GM23338 (cell line): ENCODE measurements around the gene MEMO1. TPM values are rescaled to one million over a fixed set of nuclear protein-coding genes. Genes with fewer than 3 reads are reported as not detected.

Experiments used
- ATAC-seq: fragments of 200-7000 bp; cut with Tn5 transposase; 3 replicates; pipeline ENCODE4 v1.9.1; 2020
- DNase-seq: peaks from one replicate; pipeline ENCODE4 v3.0.0-alpha.2; 2015; ENCODE audit warnings: low spot score
- H2AFZ ChIP-seq: fragments of 200-600 bp; sonication (generic); 2 replicates; pipeline ENCODE4 v1.8.0; 2016; ENCODE audit warnings: antibody characterized with exemption, mild to moderate bottlenecking, moderate library complexity
- H3F3A ChIP-seq: fragments of 200-600 bp; sonication (generic); replicated peaks from 2 replicates; pipeline ENCODE4 v1.8.0; 2017; ENCODE audit warnings: antibody characterized with exemption, mixed run types, low read depth
- H3K27ac ChIP-seq: fragments of 200-600 bp; sonication (generic); 2 replicates; pipeline ENCODE4 v1.6.1; 2016; ENCODE audit warnings: low read depth
- H3K27me3 ChIP-seq: fragments of 200-600 bp; sonication (generic); 2 replicates; pipeline ENCODE4 v1.8.0; 2016; ENCODE audit warnings: mild to moderate bottlenecking, mixed run types, moderate library complexity; ENCODE audit not compliant: insufficient read depth
- H3K36me3 ChIP-seq: fragments of 200-600 bp; sonication (generic); 2 replicates; pipeline ENCODE4 v1.8.0; 2016; ENCODE audit warnings: mild to moderate bottlenecking; ENCODE audit not compliant: insufficient read depth
- H3K4me1 ChIP-seq: fragments of 200-600 bp; sonication (generic); 2 replicates; pipeline ENCODE4 v1.8.0; 2016; ENCODE audit warnings: mild to moderate bottlenecking, moderate library complexity; ENCODE audit not compliant: insufficient read depth
- H3K4me2 ChIP-seq: fragments of 200-600 bp; sonication (generic); 2 replicates; pipeline ENCODE4 v1.7.1; 2017; ENCODE audit warnings: mixed run types
- H3K4me3 ChIP-seq: fragments of 200-600 bp; sonication (generic); 2 replicates; pipeline ENCODE4 v1.6.1; 2016; ENCODE audit warnings: mixed run types
- H3K79me2 ChIP-seq: fragments of 200-600 bp; sonication (generic); replicated peaks from 2 replicates; pipeline ENCODE4 v1.8.0; 2017; ENCODE audit warnings: mild to moderate bottlenecking; ENCODE audit not compliant: insufficient read depth
- H3K9me2 ChIP-seq: fragments of 200-600 bp; sonication (generic); 2 replicates; pipeline ENCODE4 v1.8.0; 2017; ENCODE audit not compliant: insufficient read depth
- H4K20me1 ChIP-seq: fragments of 200-600 bp; sonication (generic); replicated peaks from 2 replicates; pipeline ENCODE4 v1.8.0; 2017; ENCODE audit warnings: mild to moderate bottlenecking; ENCODE audit not compliant: insufficient read depth
- H3K27ac Mint-ChIP-seq: 2 replicates; pipeline ENCODE4 v1.8.0; 2020; ENCODE audit warnings: inconsistent platforms, mild to moderate bottlenecking, moderate library complexity, mixed read lengths
- H3K27me3 Mint-ChIP-seq: 3 replicates; pipeline ENCODE4 v1.8.0; 2022; ENCODE audit warnings: low read depth, mild to moderate bottlenecking, moderate library complexity, mixed read lengths, inconsistent platforms; ENCODE audit not compliant: insufficient read depth, poor library complexity
- H3K36me3 Mint-ChIP-seq: 3 replicates; pipeline ENCODE4 v1.8.0; 2021; ENCODE audit warnings: low read depth, mild to moderate bottlenecking, inconsistent platforms, moderate library complexity, mixed read lengths
- H3K4me1 Mint-ChIP-seq: 3 replicates; pipeline ENCODE4 v1.8.0; 2020; ENCODE audit warnings: mild to moderate bottlenecking, inconsistent platforms, mixed read lengths
- H3K4me3 Mint-ChIP-seq: 3 replicates; pipeline ENCODE4 v1.8.0; 2021; ENCODE audit warnings: moderate library complexity, mild to moderate bottlenecking, inconsistent platforms, mixed read lengths
- H3K9me3 Mint-ChIP-seq: 3 replicates; pipeline ENCODE4 v1.8.0; 2020; ENCODE audit warnings: moderate library complexity, mild to moderate bottlenecking, inconsistent platforms, mixed read lengths
- CREB1 ChIP-seq: fragments of 250-450 bp; sonication (Bioruptor Pico); IDR thresholded peaks from 2 replicates; pipeline ENCODE4 v1.5.0; 2020; ENCODE audit warnings: low read depth, mild to moderate bottlenecking, moderate library complexity
- CTCF ChIP-seq, 2 experiments: fragments of 200-600 bp in 1 of 2; sonication (generic) in 1 of 2; conservative IDR thresholded peaks; 2 replicates each; pipeline versions ENCODE4 v1.5.1 to v1.6.1; 2016 to 2017; ENCODE audit warnings: antibody characterized with exemption in 2 of 2, low read depth in 2 of 2, mild to moderate bottlenecking in 2 of 2, moderate library complexity in 1 of 2
- ETS1 ChIP-seq: IDR thresholded peaks from 2 replicates; pipeline ENCODE4 v1.6.1; 2016; ENCODE audit warnings: antibody characterized with exemption
- EZH2 ChIP-seq: fragments of 200-600 bp; sonication (generic); IDR thresholded peaks from one replicate; pipeline ENCODE4 v1.8.0; 2017; ENCODE audit warnings: antibody characterized with exemption, mild to moderate bottlenecking, low read depth; ENCODE audit not compliant: unreplicated experiment
- EZH2phosphoT487 ChIP-seq: fragments of 200-600 bp; sonication (generic); IDR thresholded peaks from one replicate; pipeline ENCODE4 v1.8.1; 2018; ENCODE audit warnings: antibody characterized with exemption; ENCODE audit not compliant: unreplicated experiment
- JUNB ChIP-seq: IDR thresholded peaks from one replicate; pipeline ENCODE4 v1.6.1; 2016; ENCODE audit warnings: antibody characterized with exemption; ENCODE audit not compliant: unreplicated experiment
- NANOG ChIP-seq: IDR thresholded peaks from 2 replicates; pipeline ENCODE4 v1.6.1; 2016; ENCODE audit warnings: antibody characterized with exemption, borderline replicate concordance
- POLR2AphosphoS5 ChIP-seq: IDR thresholded peaks from 2 replicates; pipeline ENCODE4 v1.6.1; 2016; ENCODE audit warnings: antibody characterized with exemption, low read depth
- REST ChIP-seq: IDR thresholded peaks from one replicate; pipeline ENCODE4 v1.6.1; 2018; ENCODE audit warnings: antibody characterized with exemption; ENCODE audit not compliant: unreplicated experiment
- STAT1 ChIP-seq: IDR thresholded peaks from one replicate; pipeline ENCODE4 v1.6.1; 2016; ENCODE audit warnings: antibody characterized with exemption; ENCODE audit not compliant: unreplicated experiment
- ZNF114 ChIP-seq: fragments of 250-450 bp; sonication (Bioruptor Pico); IDR thresholded peaks from 2 replicates; pipeline ENCODE4 v1.5.0; 2020; ENCODE audit warnings: mild to moderate bottlenecking, moderate library complexity
- ZNF331 ChIP-seq: fragments of 250-450 bp; sonication (Bioruptor Pico); IDR thresholded peaks from 2 replicates; pipeline ENCODE4 v1.5.0; 2020; ENCODE audit warnings: low read depth, mild to moderate bottlenecking, moderate library complexity
- ZNF462 ChIP-seq: fragments of 250-450 bp; sonication (Bioruptor Pico); IDR thresholded peaks from 2 replicates; pipeline ENCODE4 v1.5.0; 2020; ENCODE audit warnings: mild to moderate bottlenecking, moderate library complexity
- polyA plus RNA-seq: library from polyadenylated mRNA; unstranded; fragments of >200 nt; fragmentation: Nextera tagmentation; extraction: Ambion mirVana; gene quantifications from 2 replicates; pipeline ENCODE4 v1.2.1, GENCODE V29; 2016
- total RNA-seq: library from RNA; depleted of rRNA; stranded (reverse); fragments of >200 nt; shearing (Covaris generic); gene quantifications from 2 replicates; pipeline ENCODE4 v1.2.3, GENCODE V29; 2014

MEMO1 gene
- total and polyA plus RNA-seq, 2 experiments from 2014 or later, result 39.1 to 67.0 TPM

- DNase-seq, result no peak
- Histone ChIP-seq H3F3A (no peaks in the 10 kb centered on the region), H3K36me3 (no peaks in the 10 kb centered on the region), H3K4me2 (no peak overlapping the region), H4K20me1 (no peaks in the 10 kb centered on the region), H3K27me3 (no peaks in the 10 kb centered on the region), H3K27ac (no peak overlapping the region), H3K9me2 (no peaks in the 10 kb centered on the region), H3K4me1 (peaks cover 7% of the 10 kb centered on the region), H2AFZ (no peak overlapping the region), H3K79me2 (no peaks in the 10 kb centered on the region), H3K4me3 (no peak overlapping the region)
- peaks cover 2% of the 10 kb centered on the region for H3K27me3 Mint-ChIP-seq
- peaks cover 14% of the 10 kb centered on the region; the same call in 2 of the 3 replicates for H3K4me1 Mint-ChIP-seq
- no peaks in the 10 kb centered on the region for H3K9me3 Mint-ChIP-seq
- H3K4me3 Mint-ChIP-seq, result no peak overlapping the region
- ATAC-seq, result no peak
- no peak overlapping the region for H3K27ac Mint-ChIP-seq
- no peaks in the 10 kb centered on the region for H3K36me3 Mint-ChIP-seq
- TF ChIP-seq POLR2AphosphoS5, result no peak
- TF ChIP-seq REST, result no peak
- no peak for TF ChIP-seq ZNF331 (CRISPR knock-in tag)
- no peak for TF ChIP-seq ZNF114
- no peak for TF ChIP-seq CTCF (conservative IDR thresholded peaks at IDR 0.05; ENCODE audit: low read depth in 2 of 2)
- no peak for TF ChIP-seq EZH2
- no peak for TF ChIP-seq EZH2phosphoT487
- TF ChIP-seq ZNF462, result no peak
- no peak for TF ChIP-seq JUNB
- no peak for TF ChIP-seq STAT1
- TF ChIP-seq ETS1, result no peak
- no peak for TF ChIP-seq CREB1
- no peak for TF ChIP-seq NANOG
Observed at GRCh38 chr2:31853521-31853920, 157.3 kb downstream of the MEMO1 start.
